ENCODE data around the gene RASA3.
"Not testable (repeated sequence)": the region's sequence is repeated elsewhere in the genome, so short reads cannot be mapped to it uniquely, and the experiment has no call there.

The RASA3 gene

GRCh38 chr13:113996912-113997745 is 135.3 kb downstream of the RASA3 start:
- no peak for DNase-seq

GRCh38 chr13:113996081-113996911 is 136.1 kb downstream of the RASA3 start:
- no peak for DNase-seq

GRCh38 chr13:113995051-113995601 is 137.3 kb downstream of the RASA3 start:
- DNase-seq, result no peak

GRCh38 chr13:113992276-113993005 is 140.0 kb downstream of the RASA3 start:
- DNase-seq, result no peak

- no peak for DNase-seq
Observed at GRCh38 chr13:113991676-113992179, 140.7 kb downstream of the RASA3 start.

- no peak for DNase-seq
Observed at GRCh38 chr13:113991191-113991669, 141.2 kb downstream of the RASA3 start.

- no peak for DNase-seq
Observed at GRCh38 chr13:113990321-113990837, 142.0 kb downstream of the RASA3 start.

- no peak for DNase-seq
Observed at GRCh38 chr13:113989585-113990300, 142.7 kb downstream of the RASA3 start.

GRCh38 chr13:113988859-113989258 is 143.6 kb downstream of the RASA3 start:
- DNase-seq, result not testable (repeated sequence)

- DNase-seq, result no peak
Observed at GRCh38 chr13:113982296-113982661, 150.1 kb downstream of the RASA3 start.

- no peak for DNase-seq
Observed at GRCh38 chr13:113981611-113982295, 150.7 kb downstream of the RASA3 start.

- no peak for DNase-seq
Observed at GRCh38 chr13:113981194-113981605, 151.2 kb downstream of the RASA3 start.

GRCh38 chr13:113980489-113981064 is 151.8 kb downstream of the RASA3 start:
- no peak for DNase-seq

GRCh38 chr13:113979791-113980471 is 152.5 kb downstream of the RASA3 start:
- no peak for DNase-seq

- DNase-seq, result no peak
Observed at GRCh38 chr13:113978741-113979481, 153.5 kb downstream of the RASA3 start.

GRCh38 chr13:113977976-113978375 is 154.4 kb downstream of the RASA3 start:
- no peak for DNase-seq

- DNase-seq, result no peak
Observed at GRCh38 chr13:113976711-113977684, 155.4 kb downstream of the RASA3 start.

GRCh38 chr13:113975416-113975815 is 157.0 kb downstream of the RASA3 start:
- DNase-seq, result no peak

All from activated naive CD4-positive, alpha-beta T cell treated with Interleukin-2 at 50 U/mL for 16 hours (primary cell).